ENCODE data around the gene TSFM. TPM values are rescaled to one million over a fixed set of nuclear protein-coding genes. Genes with fewer than 3 reads are reported as not detected.
A peak's percentile ranks its signal among the peaks of the same experiment; 100 is the strongest.

The TSFM gene
- total RNA-seq, 2 experiments from 2014 or later, result 25.8 to 26.9 TPM

DNA sequence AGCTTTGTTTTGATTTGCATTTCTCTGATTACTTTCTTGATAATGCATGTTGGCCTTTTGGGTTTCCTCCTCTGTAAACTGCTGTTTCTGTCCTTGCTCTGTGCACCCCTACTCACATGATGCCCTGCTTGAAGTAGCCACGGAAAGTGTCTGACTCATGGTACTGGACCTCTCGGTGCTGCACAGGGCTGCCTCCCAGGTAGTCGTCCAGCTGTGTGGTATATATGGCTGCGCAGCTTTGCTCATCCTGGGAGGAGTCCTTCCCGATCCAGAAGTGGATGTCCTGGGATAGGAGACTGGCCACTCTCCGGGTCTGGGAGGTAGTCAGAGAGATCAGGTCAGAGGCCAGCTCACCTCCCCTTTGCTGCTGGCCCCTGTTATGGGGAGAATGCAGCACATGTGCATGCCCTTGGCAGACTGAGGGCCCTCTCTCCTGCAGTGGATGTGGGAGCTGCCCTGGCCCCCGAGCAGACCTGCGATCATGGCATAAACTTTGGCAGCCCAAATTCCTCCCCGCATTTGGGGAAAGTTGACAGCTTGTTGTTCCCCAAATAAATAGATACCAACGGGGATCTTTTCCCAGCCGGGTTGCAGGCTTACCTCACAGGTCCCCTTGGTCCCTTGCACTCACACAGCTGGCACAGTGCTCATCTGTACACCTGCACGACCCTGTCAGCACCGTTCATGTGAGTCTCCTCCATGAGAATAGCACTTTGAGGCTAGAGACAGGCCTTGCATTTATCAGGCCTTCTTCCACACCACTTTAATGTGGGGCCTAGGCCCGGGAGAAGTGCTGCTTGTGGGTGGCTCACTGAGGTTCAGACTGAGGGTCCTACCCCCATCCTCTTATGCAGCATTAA, 30.8 kb downstream of the TSFM start:
- H3K27ac Mint-ChIP-seq, result no peak overlapping the region
- intact Hi-C loops (cut with DNase I, micrococcal nuclease), result no loop called here

DNA sequence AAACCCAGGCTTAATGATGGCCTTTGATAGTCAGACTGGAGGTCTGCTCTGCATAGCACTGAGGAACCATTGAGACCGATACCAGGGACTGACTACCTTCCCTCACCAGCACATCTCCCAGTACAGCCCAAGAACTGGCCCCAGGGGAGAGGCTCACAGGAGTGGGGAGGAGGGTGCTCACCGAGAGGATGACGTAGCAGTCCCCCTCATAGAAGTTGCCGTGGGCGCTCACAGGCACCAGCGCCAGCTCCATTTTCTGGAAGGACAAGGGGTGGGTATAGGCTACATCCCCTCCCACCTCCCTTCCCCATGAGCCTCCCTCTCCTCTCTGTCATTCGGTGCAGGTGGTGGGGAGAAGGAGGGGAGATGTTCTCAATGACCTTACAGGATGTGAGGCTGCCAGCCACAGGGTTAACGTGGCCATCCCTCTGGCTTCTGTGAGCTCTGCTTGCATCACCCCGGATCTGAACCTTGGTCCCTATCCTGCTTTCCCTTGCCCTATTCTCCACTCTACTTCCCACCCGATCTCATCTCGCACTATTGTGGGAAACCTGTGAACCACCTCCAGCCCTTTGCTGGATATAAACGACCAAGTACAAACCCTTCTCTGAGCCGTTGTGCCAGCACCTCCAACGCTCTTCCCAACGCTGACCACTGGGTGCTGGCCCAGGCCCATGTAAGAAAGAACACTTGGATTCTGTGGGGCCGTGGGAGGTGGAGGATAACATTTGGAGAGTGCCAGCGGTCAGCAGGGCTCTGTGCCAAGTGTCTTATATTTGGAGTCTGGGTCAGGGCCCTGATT, 31.6 kb downstream of the TSFM start:
- intact Hi-C loops (cut with DNase I, micrococcal nuclease), result no loop called here
- ATAC-seq (ENCODE audit: poor library complexity) (no peak), DNase-seq (no peak)
- Histone ChIP-seq H3K27ac (ENCODE audit: low read depth in 1 of 2, low read length in 2 of 2) (no peak overlapping the region), H3K36me3 (ENCODE audit: insufficient read depth, low read length) (peaks cover 14% of the 10 kb centered on the region), H3K4me3 (ENCODE audit: low read length) (no peak overlapping the region), H3K4me1 (ENCODE audit: insufficient read depth, low read length) (no peaks in the 10 kb centered on the region), H3K9me3 (ENCODE audit: control insufficient read depth in 1 of 2, insufficient read depth in 1 of 2, low read length in 2 of 2) (no peaks in the 10 kb centered on the region), H3K27me3 (ENCODE audit: control insufficient read depth in 1 of 2, insufficient read depth in 2 of 2, low read length in 2 of 2) (no peaks in the 10 kb centered on the region)
- Mint-ChIP-seq H3K9me3 (no peaks in the 10 kb centered on the region), H3K27me3 (no peaks in the 10 kb centered on the region), H3K36me3 (ENCODE audit: low read depth) (peaks cover 15% of the 10 kb centered on the region), H3K4me1 (ENCODE audit: low read depth) (peaks cover 7% of the 10 kb centered on the region), H3K4me3 (no peak overlapping the region), H3K27ac (no peak overlapping the region)
- POLR2A ChIA-PET, result interaction anchor here (0.9 to 1.4 kb wide), 2 partner anchors 23 to 29 kb away, joined by 3 read pairs; no protein-coding TSS in a partner anchor
- TF ChIP-seq, protein P1, sequence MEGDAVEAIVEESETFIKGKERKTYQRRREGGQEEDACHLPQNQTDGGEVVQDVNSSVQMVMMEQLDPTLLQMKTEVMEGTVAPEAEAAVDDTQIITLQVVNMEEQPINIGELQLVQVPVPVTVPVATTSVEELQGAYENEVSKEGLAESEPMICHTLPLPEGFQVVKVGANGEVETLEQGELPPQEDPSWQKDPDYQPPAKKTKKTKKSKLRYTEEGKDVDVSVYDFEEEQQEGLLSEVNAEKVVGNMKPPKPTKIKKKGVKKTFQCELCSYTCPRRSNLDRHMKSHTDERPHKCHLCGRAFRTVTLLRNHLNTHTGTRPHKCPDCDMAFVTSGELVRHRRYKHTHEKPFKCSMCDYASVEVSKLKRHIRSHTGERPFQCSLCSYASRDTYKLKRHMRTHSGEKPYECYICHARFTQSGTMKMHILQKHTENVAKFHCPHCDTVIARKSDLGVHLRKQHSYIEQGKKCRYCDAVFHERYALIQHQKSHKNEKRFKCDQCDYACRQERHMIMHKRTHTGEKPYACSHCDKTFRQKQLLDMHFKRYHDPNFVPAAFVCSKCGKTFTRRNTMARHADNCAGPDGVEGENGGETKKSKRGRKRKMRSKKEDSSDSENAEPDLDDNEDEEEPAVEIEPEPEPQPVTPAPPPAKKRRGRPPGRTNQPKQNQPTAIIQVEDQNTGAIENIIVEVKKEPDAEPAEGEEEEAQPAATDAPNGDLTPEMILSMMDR (IDR thresholded peaks at IDR 0.05), result no peak
- CTCF ChIA-PET, result no interaction called here

More for the DNA sequence above, 30.8 kb downstream of the TSFM start:
- Mint-ChIP-seq H3K36me3 (ENCODE audit: low read depth) (peaks cover 20% of the 10 kb centered on the region), H3K27me3 (no peaks in the 10 kb centered on the region), H3K4me3 (no peak overlapping the region), H3K4me1 (ENCODE audit: low read depth) (no peaks in the 10 kb centered on the region), H3K9me3 (no peaks in the 10 kb centered on the region)
- Histone ChIP-seq H3K27ac (ENCODE audit: low read depth in 1 of 2, low read length in 2 of 2) (no peak overlapping the region), H3K4me1 (ENCODE audit: insufficient read depth, low read length) (no peaks in the 10 kb centered on the region), H3K4me3 (ENCODE audit: low read length) (no peak overlapping the region), H3K9me3 (ENCODE audit: control insufficient read depth in 1 of 2, insufficient read depth in 1 of 2, low read length in 2 of 2) (no peaks in the 10 kb centered on the region), H3K27me3 (ENCODE audit: control insufficient read depth in 1 of 2, insufficient read depth in 2 of 2, low read length in 2 of 2) (no peaks in the 10 kb centered on the region), H3K36me3 (ENCODE audit: insufficient read depth, low read length) (peaks cover 11% of the 10 kb centered on the region)
- DNase-seq, result no peak
- POLR2A ChIA-PET, result interaction anchor here (0.9 to 1.4 kb wide), 2 partner anchors 24 to 29 kb away, joined by 3 read pairs; no protein-coding TSS in a partner anchor
- no peak for ATAC-seq (ENCODE audit: poor library complexity)
- TF ChIP-seq, protein P1 (IDR thresholded peaks at IDR 0.05), result no peak
- CTCF ChIA-PET, result no interaction called here

DNA sequence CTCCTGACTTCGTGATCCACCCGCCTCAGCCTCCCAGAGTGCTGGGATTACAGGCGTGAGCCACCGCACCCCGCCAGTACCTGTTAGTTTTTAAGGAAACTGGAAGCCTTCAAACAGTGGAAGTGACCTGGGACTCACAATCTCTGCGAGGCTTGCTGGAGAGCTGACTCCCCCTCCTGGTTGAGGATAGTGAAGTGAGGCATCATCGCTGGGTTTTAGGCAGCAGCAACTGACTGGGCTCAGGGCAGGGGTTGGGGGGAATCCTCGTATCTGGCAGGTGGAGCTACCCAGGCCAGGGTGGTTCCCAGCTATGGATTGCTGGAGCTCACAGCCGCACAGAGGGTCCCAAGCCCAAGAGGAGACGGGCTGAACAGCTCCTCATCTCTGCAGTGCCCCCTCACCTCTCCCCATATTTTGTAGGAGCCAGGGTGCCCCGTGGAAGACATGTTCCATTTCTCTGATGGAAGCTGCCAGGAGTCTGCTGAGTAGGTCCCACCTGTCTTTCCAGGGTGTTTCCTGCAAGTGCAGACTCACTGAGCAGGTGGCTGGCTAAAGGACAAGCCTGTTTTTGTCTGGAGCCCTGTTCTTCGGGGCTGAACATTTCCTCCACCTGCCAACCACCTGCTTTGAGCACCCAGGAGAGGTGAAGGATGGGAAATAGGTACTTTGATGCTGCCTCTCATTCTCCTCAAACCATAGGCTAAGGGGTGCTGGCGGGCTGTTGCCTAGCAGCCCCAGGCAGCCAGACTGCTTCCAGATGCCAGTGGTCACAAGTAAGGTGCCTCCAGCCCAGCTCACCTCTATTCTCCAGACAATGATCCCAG, 32.8 kb downstream of the TSFM start:
- no peaks in the 10 kb centered on the region for H3K27me3 ChIP-seq (ENCODE audit: control insufficient read depth in 1 of 2, insufficient read depth in 2 of 2, low read length in 2 of 2)
- POLR2A ChIA-PET, result no interaction called here
- DNase-seq (peak in 1 of 14 experiments; percentile 28), ATAC-seq (ENCODE audit: poor library complexity) (no peak)
- no peak overlapping the region for H3K4me3 ChIP-seq (ENCODE audit: low read length)
- intact Hi-C loops (cut with DNase I, micrococcal nuclease), result no loop called here
- H3K27ac ChIP-seq (ENCODE audit: low read depth in 1 of 2, low read length in 2 of 2), result no peak overlapping the region
- H3K36me3 ChIP-seq (ENCODE audit: insufficient read depth, low read length), result peaks cover 7% of the 10 kb centered on the region
- Mint-ChIP-seq H3K4me1 (ENCODE audit: low read depth) (peaks cover 7% of the 10 kb centered on the region), H3K27ac (no peak overlapping the region), H3K9me3 (no peaks in the 10 kb centered on the region), H3K27me3 (no peaks in the 10 kb centered on the region), H3K4me3 (no peak overlapping the region), H3K36me3 (ENCODE audit: low read depth) (peaks cover 18% of the 10 kb centered on the region)
- CTCF ChIA-PET, result no interaction called here
- no peaks in the 10 kb centered on the region for H3K4me1 ChIP-seq (ENCODE audit: insufficient read depth, low read length)
- TF ChIP-seq, protein P1 (IDR thresholded peaks at IDR 0.05), result no peak
- H3K9me3 ChIP-seq (ENCODE audit: control insufficient read depth in 1 of 2, insufficient read depth in 1 of 2, low read length in 2 of 2), result no peaks in the 10 kb centered on the region

Data from CD4-positive, alpha-beta T cell (primary cell).